ENCODE measurements around the gene KCNG2.

GRCh38 chr18:79859314-79859713, 61.6 kb downstream of the KCNG2 start:
- TF ChIP-seq POLR2AphosphoS5 (IDR thresholded peaks at IDR 0.05; ENCODE audit: low read depth, low read length) (no peak), CHD2 (IDR thresholded peaks at IDR 0.05; ENCODE audit: low read length) (no peak), CEBPB (IDR thresholded peaks at IDR 0.05; ENCODE audit: low read depth, low read length) (no peak), GTF2F1 (IDR thresholded peaks at IDR 0.05; ENCODE audit: borderline replicate concordance, low read depth, low read length) (no peak), RAD21 (IDR thresholded peaks at IDR 0.05 in 1 of 2, conservative IDR thresholded peaks at IDR 0.05 in 1 of 2; ENCODE audit: low read depth in 2 of 2, low read length in 2 of 2) (no peak), ATF2 (IDR thresholded peaks at IDR 0.05; ENCODE audit: low read length) (no peak), SIN3A (conservative IDR thresholded peaks at IDR 0.05 in 1 of 2, IDR thresholded peaks at IDR 0.05 in 1 of 2; ENCODE audit: low read depth in 1 of 2, low read length in 2 of 2) (no peak), POLR2A (IDR thresholded peaks at IDR 0.05; ENCODE audit: control extremely low read depth in 1 of 2, low read depth in 2 of 2, low read length in 2 of 2) (no peak), SAP30 (IDR thresholded peaks at IDR 0.05; ENCODE audit: insufficient read depth, insufficient replicate concordance, low read length) (no peak), EP300 (IDR thresholded peaks at IDR 0.05; ENCODE audit: borderline replicate concordance in 1 of 2, low read depth in 2 of 2, low read length in 2 of 2) (no peak), SP2 (IDR thresholded peaks at IDR 0.05; ENCODE audit: low read length) (no peak), KDM4A (IDR thresholded peaks at IDR 0.05; ENCODE audit: low read depth, low read length, severe bottlenecking) (no peak), NRF1 (IDR thresholded peaks at IDR 0.05; ENCODE audit: low read depth, low read length) (no peak)
- TF ChIP-seq, protein P1, sequence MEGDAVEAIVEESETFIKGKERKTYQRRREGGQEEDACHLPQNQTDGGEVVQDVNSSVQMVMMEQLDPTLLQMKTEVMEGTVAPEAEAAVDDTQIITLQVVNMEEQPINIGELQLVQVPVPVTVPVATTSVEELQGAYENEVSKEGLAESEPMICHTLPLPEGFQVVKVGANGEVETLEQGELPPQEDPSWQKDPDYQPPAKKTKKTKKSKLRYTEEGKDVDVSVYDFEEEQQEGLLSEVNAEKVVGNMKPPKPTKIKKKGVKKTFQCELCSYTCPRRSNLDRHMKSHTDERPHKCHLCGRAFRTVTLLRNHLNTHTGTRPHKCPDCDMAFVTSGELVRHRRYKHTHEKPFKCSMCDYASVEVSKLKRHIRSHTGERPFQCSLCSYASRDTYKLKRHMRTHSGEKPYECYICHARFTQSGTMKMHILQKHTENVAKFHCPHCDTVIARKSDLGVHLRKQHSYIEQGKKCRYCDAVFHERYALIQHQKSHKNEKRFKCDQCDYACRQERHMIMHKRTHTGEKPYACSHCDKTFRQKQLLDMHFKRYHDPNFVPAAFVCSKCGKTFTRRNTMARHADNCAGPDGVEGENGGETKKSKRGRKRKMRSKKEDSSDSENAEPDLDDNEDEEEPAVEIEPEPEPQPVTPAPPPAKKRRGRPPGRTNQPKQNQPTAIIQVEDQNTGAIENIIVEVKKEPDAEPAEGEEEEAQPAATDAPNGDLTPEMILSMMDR (IDR thresholded peaks at IDR 0.05; ENCODE audit: control extremely low read depth in 1 of 3, insufficient read depth in 1 of 3, low read depth in 1 of 3, low read length in 3 of 3): no peak

Data from H1 (cell line).